Adrenal gland (tissue), 5 donors: ENCODE results near the gene FBXL12.
A peak's percentile ranks its signal among the peaks of the same experiment; 100 is the strongest.

ENCODE experiments used
- POLR2A ChIP-seq, 2 donors: fragments of 450-650 bp; IDR thresholded peaks; one replicate each; pipeline ENCODE4 v1.6.1; 2017; ENCODE audit warnings: antibody characterized with exemption in 2 of 2, mild to moderate bottlenecking in 2 of 2, moderate library complexity in 1 of 2
- TF ChIP-seq, protein P1 (sequence below), 6 experiments: fragments of 450-650 bp in 4 of 6; fragments of 200-600 bp in 2 of 6; sonication (generic) in 1 of 6; IDR thresholded peaks; 1 replicate in 5 of 6; 2 replicates in 1 of 6; pipeline versions ENCODE4 v1.5.1 to v1.8.0; 2016 to 2021; ENCODE audit warnings: antibody characterized with exemption in 6 of 6, mild to moderate bottlenecking in 2 of 6, moderate library complexity in 1 of 6
- donor health status: DM: no; HTN: no; CAD: no.

DNA sequence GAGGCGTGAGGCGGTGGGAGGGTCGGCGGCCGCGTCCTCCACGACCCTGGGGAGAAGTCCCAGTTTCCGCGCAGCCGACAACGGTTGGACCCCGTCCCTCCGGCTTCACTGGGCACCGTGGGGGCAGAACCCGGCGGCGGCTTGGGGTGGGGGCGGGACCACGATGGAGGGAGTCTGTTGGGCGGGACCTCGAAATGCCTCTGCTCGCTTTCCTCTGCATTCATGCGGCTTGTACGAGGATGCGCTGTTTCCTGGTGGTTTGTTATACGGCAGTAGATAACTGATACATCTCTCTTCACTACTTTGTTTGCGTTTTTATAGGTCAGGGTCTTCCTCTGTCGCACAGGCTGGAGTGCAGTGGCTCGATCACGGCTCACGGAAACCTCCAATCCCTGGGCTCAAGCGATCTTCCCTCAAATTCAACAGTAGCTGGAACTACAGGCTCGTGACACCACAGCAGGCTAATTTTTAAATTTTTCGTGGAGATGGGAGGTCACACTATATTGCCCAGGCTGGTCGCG, 25.7 kb downstream of the FBXL12 start:
- TF ChIP-seq, protein P1, sequence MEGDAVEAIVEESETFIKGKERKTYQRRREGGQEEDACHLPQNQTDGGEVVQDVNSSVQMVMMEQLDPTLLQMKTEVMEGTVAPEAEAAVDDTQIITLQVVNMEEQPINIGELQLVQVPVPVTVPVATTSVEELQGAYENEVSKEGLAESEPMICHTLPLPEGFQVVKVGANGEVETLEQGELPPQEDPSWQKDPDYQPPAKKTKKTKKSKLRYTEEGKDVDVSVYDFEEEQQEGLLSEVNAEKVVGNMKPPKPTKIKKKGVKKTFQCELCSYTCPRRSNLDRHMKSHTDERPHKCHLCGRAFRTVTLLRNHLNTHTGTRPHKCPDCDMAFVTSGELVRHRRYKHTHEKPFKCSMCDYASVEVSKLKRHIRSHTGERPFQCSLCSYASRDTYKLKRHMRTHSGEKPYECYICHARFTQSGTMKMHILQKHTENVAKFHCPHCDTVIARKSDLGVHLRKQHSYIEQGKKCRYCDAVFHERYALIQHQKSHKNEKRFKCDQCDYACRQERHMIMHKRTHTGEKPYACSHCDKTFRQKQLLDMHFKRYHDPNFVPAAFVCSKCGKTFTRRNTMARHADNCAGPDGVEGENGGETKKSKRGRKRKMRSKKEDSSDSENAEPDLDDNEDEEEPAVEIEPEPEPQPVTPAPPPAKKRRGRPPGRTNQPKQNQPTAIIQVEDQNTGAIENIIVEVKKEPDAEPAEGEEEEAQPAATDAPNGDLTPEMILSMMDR (IDR thresholded peaks at IDR 0.05): no peak
- peak in 1 of 2 donors; percentile 20 for TF ChIP-seq POLR2A (IDR thresholded peaks at IDR 0.05)
